NCI-H2227 (cell line): ENCODE measurements around the gene CSRNP3.

Experiments
- DNase-seq: peaks from one replicate; lab custom pipeline; 2025; ENCODE audit not compliant: unreplicated experiment; lab: John Stamatoyannopoulos, UW

The CSRNP3 gene

GRCh38 chr2:165467921-165468320 lies 1.6 kb upstream of the CSRNP3 start:
- peak; percentile 60 for DNase-seq

GRCh38 chr2:165470361-165470760 lies 863 bp downstream of the CSRNP3 start:
- DNase-seq: no peak

- peak; percentile 75 for DNase-seq
These were observed 2.0 kb downstream of the CSRNP3 start for GRCh38 chr2:165471349-165471950.

GRCh38 chr2:165472922-165473321 lies 3.4 kb downstream of the CSRNP3 start:
- peak; percentile 19 for DNase-seq

- DNase-seq: no peak
These were observed 5.2 kb downstream of the CSRNP3 start for GRCh38 chr2:165474619-165475276.

GRCh38 chr2:165475277-165476004 lies 5.9 kb downstream of the CSRNP3 start:
- peak; percentile 34 for DNase-seq

GRCh38 chr2:165479856-165480255 lies 10.4 kb downstream of the CSRNP3 start:
- DNase-seq: no peak

- no peak for DNase-seq
These were observed 25.1 kb downstream of the CSRNP3 start for GRCh38 chr2:165494573-165494972.

- no peak for DNase-seq
These were observed 28.3 kb downstream of the CSRNP3 start for GRCh38 chr2:165497659-165498317.

- no peak for DNase-seq
These were observed 29.6 kb downstream of the CSRNP3 start for GRCh38 chr2:165499131-165499530.

- DNase-seq: no peak
These were observed 30.5 kb downstream of the CSRNP3 start for GRCh38 chr2:165500001-165500400.

- no peak for DNase-seq
These were observed 31.3 kb downstream of the CSRNP3 start for GRCh38 chr2:165500816-165501215.

- DNase-seq: no peak
These were observed 36.0 kb downstream of the CSRNP3 start for GRCh38 chr2:165505514-165505913.

- no peak for DNase-seq
These were observed 39.4 kb downstream of the CSRNP3 start for GRCh38 chr2:165508927-165509326.

- DNase-seq: no peak
These were observed 44.0 kb downstream of the CSRNP3 start for GRCh38 chr2:165513479-165513878.

- no peak for DNase-seq
These were observed 49.1 kb downstream of the CSRNP3 start for GRCh38 chr2:165518611-165519010.

- DNase-seq: peak; percentile 33
These were observed 53.2 kb downstream of the CSRNP3 start for GRCh38 chr2:165522719-165523118.

- no peak for DNase-seq
These were observed 55.2 kb downstream of the CSRNP3 start for GRCh38 chr2:165524720-165525119.

GRCh38 chr2:165528691-165529090 lies 59.2 kb downstream of the CSRNP3 start:
- DNase-seq: no peak

GRCh38 chr2:165529130-165529529 lies 59.6 kb downstream of the CSRNP3 start:
- no peak for DNase-seq

- no peak for DNase-seq
These were observed 63.8 kb downstream of the CSRNP3 start for GRCh38 chr2:165533331-165533730.

GRCh38 chr2:165535471-165535870 lies 66.0 kb downstream of the CSRNP3 start:
- DNase-seq: no peak
